ENCODE data around the gene NUTM1. TPM values are rescaled to one million over a fixed set of nuclear protein-coding genes. Genes with fewer than 3 reads are reported as not detected.
A peak's percentile ranks its signal among the peaks of the same experiment; 100 is the strongest.

NUTM1 gene
- total RNA-seq, 1 donor from 2014 or later: not detected

GRCh38 chr15:34358948-34359347, 15.8 kb downstream of the NUTM1 start:
- Mint-ChIP-seq H3K27me3 (ENCODE audit: unreplicated experiment) (peaks cover 4% of the 10 kb centered on the region), H3K4me1 (ENCODE audit: unreplicated experiment) (no peaks in the 10 kb centered on the region), H3K36me3 (ENCODE audit: low read depth, unreplicated experiment) (peaks cover 17% of the 10 kb centered on the region), H3K9me3 (ENCODE audit: unreplicated experiment) (no peaks in the 10 kb centered on the region), H3K4me3 (ENCODE audit: unreplicated experiment) (peak overlapping the region; percentile 7), H3K27ac (ENCODE audit: unreplicated experiment) (no peak overlapping the region)
- DNase-seq (ENCODE audit: low spot score): no peak
- no peak for TF ChIP-seq CTCF (IDR thresholded peaks at IDR 0.05; ENCODE audit: unreplicated experiment)

GRCh38 chr15:34359416-34359815, 16.3 kb downstream of the NUTM1 start:
- H3K9me3 Mint-ChIP-seq (ENCODE audit: unreplicated experiment): no peaks in the 10 kb centered on the region
- H3K4me1 Mint-ChIP-seq (ENCODE audit: unreplicated experiment): no peaks in the 10 kb centered on the region
- peaks cover 4% of the 10 kb centered on the region for H3K27me3 Mint-ChIP-seq (ENCODE audit: unreplicated experiment)
- DNase-seq (ENCODE audit: low spot score): no peak
- H3K27ac Mint-ChIP-seq (ENCODE audit: unreplicated experiment): no peak overlapping the region
- TF ChIP-seq CTCF (IDR thresholded peaks at IDR 0.05; ENCODE audit: unreplicated experiment): no peak
- H3K36me3 Mint-ChIP-seq (ENCODE audit: low read depth, unreplicated experiment): peaks cover 17% of the 10 kb centered on the region
- peak overlapping the region; percentile 7 for H3K4me3 Mint-ChIP-seq (ENCODE audit: unreplicated experiment)

- Mint-ChIP-seq H3K9me3 (ENCODE audit: unreplicated experiment) (no peaks in the 10 kb centered on the region), H3K36me3 (ENCODE audit: low read depth, unreplicated experiment) (peaks cover 12% of the 10 kb centered on the region), H3K27me3 (ENCODE audit: unreplicated experiment) (peaks cover 7% of the 10 kb centered on the region), H3K27ac (ENCODE audit: unreplicated experiment) (no peak overlapping the region), H3K4me3 (ENCODE audit: unreplicated experiment) (no peak overlapping the region), H3K4me1 (ENCODE audit: unreplicated experiment) (peaks cover 5% of the 10 kb centered on the region)
- no peak for DNase-seq (ENCODE audit: low spot score)
- no peak for TF ChIP-seq CTCF (IDR thresholded peaks at IDR 0.05; ENCODE audit: unreplicated experiment)
Measured at GRCh38 chr15:34360298-34360697, 17.2 kb downstream of the NUTM1 start.

GRCh38 chr15:34361278-34361677, 18.2 kb downstream of the NUTM1 start:
- H3K36me3 Mint-ChIP-seq (ENCODE audit: low read depth, unreplicated experiment): peaks cover 10% of the 10 kb centered on the region
- no peak for DNase-seq (ENCODE audit: low spot score)
- H3K9me3 Mint-ChIP-seq (ENCODE audit: unreplicated experiment): no peaks in the 10 kb centered on the region
- peaks cover 7% of the 10 kb centered on the region for H3K27me3 Mint-ChIP-seq (ENCODE audit: unreplicated experiment)
- peaks cover 12% of the 10 kb centered on the region for H3K4me1 Mint-ChIP-seq (ENCODE audit: unreplicated experiment)
- no peak for TF ChIP-seq CTCF (IDR thresholded peaks at IDR 0.05; ENCODE audit: unreplicated experiment)
- no peak overlapping the region for H3K4me3 Mint-ChIP-seq (ENCODE audit: unreplicated experiment)
- H3K27ac Mint-ChIP-seq (ENCODE audit: unreplicated experiment): no peak overlapping the region

- TF ChIP-seq CTCF (IDR thresholded peaks at IDR 0.05; ENCODE audit: unreplicated experiment): no peak
- Mint-ChIP-seq H3K27me3 (ENCODE audit: unreplicated experiment) (peaks cover 8% of the 10 kb centered on the region), H3K9me3 (ENCODE audit: unreplicated experiment) (no peaks in the 10 kb centered on the region), H3K4me1 (ENCODE audit: unreplicated experiment) (peaks cover 16% of the 10 kb centered on the region), H3K4me3 (ENCODE audit: unreplicated experiment) (no peak overlapping the region), H3K36me3 (ENCODE audit: low read depth, unreplicated experiment) (peaks cover 10% of the 10 kb centered on the region), H3K27ac (ENCODE audit: unreplicated experiment) (no peak overlapping the region)
- DNase-seq (ENCODE audit: low spot score): no peak
Measured at GRCh38 chr15:34362047-34362773, 19.1 kb downstream of the NUTM1 start.
